NCI-H1048 (cell line): ENCODE data around the gene TCERG1L.
"Not testable (repeated sequence)": the region's sequence is repeated elsewhere in the genome, so short reads cannot be mapped to it uniquely, and the experiment has no call there.

Source experiments
- DNase-seq: peaks from one replicate; lab custom pipeline; 2025; lab: John Stamatoyannopoulos, UW

Gene TCERG1L

DNA sequence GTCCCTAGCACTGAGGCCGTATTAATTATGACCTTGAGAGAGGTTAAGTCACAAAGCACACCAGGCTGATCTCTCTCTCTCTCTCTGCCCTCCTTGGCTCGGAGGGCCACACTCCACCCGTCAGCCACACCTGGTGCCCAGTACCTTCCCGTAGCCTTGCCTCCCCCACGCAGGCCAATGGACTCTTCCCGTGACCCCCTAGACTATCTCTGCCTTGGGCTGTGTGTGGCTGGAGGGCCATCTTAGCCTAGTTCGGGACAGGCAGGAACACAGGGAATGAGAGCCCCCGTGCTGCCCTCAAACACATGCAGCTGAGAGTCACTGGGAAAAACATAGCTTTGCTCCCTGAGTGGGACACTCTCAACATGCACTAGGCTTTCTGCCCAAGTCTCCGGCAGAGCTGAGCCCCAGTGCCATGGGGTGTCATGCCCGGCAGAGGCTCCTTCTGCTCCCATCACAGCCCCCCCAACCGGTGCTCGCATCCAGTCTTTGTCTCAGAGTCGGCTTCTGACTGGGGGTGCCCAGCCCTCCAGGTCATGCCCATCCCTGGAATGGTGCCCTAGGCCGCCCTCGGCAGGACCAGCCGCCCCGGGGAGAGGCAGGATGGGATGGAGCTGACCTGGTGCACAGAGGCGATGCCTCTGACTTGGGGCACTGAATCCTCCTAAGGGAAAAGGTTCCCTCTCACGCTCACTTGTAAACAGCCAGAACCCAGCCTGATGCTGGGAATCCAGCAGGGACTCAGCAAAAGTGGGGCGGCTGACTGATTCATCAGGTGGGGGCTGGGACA, 63.0 kb downstream of the TCERG1L start:
- no peak for DNase-seq

DNA sequence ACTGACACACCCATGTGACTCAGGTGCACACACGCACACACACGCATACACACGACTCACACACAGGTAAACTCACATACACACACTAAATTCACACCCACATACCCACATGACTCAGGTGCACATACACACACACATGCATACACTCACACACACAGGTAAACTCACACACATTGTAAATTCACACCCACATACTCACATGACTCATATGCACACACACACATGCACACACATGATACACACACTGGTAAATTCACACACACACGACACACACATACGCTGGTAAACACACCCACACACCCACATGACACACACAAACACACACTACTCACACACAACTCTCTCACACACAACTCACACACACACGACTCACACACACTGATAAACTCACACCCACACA, 63.6 kb downstream of the TCERG1L start:
- DNase-seq = no peak

DNA sequence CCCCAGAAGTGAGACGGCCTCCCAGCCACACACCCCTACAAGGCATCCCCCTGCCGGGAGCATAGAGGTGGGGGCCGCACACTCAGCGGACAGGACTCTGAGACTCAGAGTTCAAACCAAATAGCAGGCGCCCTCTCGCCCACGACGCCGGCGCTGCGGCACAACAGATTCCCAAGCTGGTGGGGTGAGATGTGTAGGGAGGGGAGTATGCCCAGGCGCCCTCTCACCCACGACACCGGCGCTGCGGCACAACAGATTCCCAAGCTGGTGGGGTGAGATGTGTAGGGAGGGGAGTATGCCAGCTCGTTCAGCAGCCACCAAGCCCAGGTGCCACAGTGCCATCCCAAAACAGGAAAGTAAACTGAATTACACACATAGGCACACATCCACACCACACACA, 64.7 kb downstream of the TCERG1L start:
- DNase-seq = no peak

DNA sequence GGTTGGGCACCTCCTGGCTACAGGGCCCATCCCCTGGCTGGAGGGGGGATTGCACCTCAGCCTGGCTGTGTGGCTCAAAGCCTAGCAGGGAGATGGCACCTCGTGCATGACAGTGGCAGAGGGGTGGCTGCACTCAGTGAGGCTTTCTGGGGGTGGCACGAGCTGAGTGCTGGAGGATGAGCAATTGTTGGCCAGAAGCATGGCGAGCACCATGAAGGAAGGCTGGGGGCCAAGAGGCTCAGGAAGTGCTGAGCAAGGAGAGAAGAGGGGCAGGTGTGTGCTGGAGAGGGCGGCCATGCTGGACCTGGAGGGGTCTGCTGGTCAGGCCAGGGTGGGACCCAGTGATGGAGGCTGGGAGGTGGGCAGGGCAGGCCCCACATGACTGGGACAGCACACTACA, 65.4 kb downstream of the TCERG1L start:
- no peak for DNase-seq

DNA sequence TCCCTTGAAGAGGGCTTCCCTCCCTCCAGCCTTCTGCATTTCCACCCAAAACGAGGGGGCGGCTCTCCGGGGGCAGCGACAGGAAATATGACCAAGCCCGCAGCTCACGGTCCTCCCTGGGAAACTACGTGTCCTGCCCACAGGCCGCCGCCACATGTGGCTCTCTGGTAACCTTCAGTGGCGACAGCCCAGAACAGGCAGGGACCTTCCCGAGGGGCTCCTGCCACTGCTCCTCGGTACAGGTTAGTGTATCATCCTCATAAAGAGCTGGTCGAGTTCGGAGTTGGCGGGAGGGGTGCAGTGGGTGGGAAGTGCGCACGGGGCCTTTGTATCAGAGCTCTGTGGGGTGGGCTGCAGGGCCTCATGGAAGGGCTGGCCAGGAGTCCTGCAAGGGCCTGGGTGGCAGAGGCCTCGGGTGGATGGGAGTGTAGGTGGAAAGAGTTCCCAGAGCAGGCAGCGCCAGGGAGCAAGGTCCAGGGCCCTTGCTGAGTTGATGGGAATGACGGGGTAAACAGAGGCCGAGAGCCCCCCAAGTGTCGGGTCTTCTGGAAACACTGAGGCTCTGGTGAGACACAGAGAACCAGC, 66.0 kb downstream of the TCERG1L start:
- no peak for DNase-seq

DNA sequence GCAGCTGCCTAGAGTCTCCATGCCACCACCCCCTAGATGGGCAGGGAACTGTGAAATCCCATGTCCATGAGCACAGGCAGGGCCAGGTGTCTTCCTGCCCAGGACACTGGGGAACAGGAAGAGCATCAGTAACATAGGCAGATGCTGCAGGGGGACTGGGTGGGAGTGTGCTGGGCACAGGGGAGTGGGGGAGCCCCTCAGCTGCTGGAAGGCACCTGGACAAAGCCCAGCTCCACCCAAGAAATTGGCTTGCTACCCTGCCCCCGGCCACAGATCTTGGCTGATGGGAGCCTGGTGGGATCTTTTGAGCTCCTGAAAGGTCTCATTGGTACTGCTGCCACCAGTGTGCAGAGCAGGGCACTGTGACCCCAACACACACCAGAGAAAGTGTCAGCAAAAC, 66.7 kb downstream of the TCERG1L start:
- no peak for DNase-seq

DNA sequence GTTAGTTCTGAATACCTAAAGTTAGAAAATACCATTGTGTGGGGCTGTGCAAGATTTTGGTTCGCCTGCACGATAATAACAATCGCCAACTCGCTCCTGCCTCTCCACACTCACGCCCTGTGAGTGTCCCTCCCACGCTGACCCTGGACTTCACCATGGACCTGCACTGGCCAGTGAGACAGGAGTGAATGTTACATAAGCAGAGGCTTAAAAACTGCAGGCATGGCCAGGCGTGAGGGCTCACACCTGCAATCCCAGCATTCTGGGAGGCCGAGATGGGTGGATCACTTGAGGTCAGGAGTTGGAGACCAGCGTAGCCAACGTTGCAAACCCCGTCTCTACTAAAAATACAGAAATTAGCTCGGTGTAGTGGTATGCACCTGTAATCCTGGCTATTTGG, 68.4 kb downstream of the TCERG1L start:
- no peak for DNase-seq

DNA sequence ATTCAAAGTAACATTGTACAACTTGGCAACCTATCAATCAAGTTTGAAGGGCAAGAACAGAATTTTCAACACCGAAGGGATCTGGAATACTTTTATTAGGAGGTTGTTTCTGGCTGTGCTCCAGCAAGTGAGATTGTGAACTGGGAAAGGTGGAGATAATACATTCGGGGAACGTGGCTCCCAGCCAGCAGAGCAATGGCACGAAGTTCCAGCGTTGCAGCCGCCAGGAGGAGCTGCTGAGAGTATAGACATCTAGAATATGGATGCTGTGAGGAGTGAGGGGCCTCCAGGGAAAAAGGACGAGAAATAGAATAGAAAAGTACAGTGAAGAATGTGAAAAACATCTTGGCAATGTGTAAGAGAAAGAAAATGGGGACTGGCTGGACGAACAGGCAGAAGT, 69.5 kb downstream of the TCERG1L start:
- peak; percentile 2 for DNase-seq

DNA sequence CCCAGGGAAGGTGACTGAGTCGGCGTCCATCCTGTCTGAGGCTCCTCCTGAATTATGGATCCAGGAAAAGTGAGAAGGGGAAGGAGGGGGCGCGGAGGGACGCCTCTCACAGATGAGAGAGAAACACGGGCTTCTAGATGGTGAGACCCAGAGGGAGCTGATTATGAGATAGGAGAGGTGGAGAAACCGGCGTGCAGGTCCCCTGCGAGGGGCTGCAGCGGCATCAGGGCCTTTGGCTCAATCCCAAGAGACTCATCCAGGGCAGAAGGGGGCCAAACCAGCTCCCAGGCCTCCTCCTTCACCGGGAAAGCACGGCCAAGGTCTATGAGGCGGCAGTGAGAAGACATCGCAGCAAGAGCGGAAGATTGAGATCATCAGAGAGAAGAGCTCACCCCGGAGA, 70.8 kb downstream of the TCERG1L start:
- DNase-seq = no peak

DNA sequence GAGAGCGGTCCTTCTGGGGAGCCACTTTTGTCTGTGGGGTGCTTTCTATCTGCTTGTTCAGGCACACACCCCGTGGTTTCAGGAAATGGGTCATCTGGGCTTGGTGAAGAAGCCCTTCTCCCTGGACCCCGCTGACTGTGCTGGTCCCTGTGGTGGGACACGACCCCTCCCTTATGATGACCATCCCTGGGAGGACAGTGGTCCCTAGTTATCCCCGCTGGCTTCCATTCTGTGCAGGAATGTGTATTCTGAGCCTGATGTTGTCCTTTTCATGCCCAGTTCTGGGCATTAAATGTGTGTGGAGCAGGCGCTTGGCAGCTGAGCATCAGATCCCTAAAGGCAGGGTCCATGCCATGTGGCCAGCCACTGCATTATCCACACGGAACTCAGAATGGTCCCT, 71.6 kb downstream of the TCERG1L start:
- no peak for DNase-seq

DNA sequence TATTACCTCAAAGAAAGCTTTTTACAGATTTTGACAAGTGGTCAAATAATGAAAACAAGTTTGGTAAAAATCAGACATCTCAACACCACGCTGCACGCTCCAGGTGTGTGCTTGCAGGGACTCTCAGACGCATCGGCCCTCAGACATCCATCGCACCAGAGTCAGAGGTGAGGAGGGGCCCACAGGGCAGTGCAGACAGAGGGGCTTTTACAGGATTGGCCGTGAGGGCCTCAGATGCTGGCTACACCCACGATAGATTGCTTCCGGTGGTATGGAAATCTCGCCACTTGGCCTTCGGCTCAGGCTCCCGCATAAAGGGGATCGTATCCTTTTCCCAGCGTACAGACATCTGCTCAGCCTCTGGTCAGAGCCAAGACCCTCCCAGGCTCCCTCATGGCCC, 72.1 kb downstream of the TCERG1L start:
- no peak for DNase-seq

DNA sequence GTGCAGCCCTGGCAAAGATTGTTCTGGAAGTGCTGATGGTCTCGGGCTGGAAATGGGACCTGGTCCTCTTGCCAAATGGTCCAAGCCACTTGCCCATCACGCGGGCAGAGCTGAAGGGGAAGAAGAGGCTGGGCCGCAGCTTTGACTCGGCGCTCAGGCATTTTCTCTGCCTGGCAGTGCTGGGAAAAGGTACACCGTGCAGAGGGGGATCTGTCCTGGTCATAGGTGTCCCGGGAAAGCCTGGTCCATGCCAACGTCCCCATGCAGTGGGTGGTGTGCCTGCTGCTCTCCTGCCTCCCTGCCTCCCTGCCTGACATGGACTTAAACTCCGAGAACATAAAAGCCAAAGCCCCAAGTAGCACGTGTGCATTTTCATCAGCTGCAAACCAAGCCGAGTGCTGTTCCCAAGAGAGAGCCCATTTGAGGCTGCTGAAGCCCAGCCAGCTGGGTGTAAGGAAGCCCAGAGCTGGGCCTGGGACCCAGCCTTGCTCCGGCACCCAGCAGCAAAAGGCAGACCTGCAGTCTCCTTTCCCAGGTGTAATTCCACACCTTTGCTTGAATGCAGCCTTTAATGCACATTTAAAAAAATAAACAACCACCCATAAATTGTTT, 72.7 kb downstream of the TCERG1L start:
- DNase-seq = no peak

DNA sequence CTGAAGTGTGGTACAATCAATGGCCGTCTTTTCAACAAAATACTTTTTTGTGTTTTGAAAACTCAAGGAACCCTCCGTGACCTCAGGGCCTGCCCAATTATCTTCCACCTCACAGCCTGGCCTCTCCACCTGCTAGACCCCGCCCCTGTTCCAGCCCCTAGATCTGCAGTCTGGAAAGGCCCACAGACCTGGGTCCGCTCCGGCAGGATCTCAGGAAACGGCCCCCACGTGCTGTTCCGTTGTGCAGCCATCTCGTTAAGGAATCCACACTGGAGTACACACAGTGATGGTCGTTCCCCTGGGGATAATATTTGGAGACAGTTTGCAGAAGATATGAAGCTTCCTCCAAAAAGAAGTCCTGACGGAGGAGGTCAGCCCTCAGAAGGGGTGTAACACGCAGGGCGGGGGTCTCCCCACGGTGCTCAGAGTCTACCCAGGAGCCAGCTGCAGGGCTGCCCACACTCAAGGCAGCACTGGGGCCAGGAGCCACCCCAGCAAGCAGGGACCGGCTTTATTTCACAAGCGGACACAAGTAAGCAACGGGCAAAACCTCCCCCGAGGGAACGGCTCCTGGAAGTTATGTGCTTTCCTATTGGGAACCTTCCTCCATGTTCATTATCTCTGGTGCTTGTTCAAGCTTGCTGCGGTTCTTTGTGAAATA, 73.4 kb downstream of the TCERG1L start:
- no peak for DNase-seq

DNA sequence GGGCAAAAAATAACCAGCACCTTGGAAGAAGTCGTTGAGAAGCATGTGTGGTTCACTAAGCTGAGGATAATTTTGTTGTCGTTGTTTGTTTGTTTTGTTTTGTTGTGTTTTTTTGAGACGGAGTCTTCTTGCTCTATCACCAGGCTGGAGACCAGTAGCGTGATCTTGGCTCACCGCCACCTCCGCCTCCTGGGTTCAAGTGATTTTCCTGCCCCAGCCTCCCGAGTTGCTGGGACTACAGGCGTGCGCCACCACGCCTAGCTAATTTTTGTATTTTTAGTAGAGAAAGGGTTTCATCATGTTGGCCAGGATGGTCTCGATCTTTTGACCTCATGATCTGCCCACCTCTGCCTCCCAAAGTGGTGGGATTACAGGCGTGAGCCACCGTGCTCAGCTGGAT, 76.9 kb downstream of the TCERG1L start:
- not testable (repeated sequence) for DNase-seq

DNA sequence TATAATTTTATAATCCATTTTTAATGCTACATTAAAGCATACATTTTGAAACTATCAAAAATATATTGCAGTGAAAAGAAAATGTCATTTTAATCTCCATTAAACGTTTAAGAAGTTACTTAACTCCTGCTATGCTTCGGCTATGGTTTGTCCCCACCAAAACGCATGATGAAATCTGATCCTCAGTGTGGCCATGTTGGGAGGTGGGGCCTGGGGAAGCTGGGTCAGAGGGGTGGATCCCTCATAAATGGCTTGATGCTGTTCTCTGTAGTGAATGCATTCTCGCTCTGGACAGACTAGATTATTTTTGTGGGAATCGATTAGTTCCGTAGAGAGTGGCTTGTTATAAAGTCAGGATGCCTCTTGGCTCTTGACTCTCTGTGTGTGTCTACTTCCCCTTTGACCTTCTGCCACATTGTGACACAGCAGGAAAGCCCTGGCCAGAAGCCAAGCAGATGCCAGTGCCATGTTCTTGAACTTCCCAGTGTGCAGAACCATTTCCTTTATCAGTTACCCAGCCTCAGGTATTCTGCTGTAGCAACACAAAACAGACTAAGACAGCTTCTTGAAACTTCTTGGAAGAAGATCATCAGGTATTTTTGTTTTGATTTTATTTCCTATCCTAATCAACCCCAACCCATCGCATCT, 77.8 kb downstream of the TCERG1L start:
- DNase-seq = no peak

DNA sequence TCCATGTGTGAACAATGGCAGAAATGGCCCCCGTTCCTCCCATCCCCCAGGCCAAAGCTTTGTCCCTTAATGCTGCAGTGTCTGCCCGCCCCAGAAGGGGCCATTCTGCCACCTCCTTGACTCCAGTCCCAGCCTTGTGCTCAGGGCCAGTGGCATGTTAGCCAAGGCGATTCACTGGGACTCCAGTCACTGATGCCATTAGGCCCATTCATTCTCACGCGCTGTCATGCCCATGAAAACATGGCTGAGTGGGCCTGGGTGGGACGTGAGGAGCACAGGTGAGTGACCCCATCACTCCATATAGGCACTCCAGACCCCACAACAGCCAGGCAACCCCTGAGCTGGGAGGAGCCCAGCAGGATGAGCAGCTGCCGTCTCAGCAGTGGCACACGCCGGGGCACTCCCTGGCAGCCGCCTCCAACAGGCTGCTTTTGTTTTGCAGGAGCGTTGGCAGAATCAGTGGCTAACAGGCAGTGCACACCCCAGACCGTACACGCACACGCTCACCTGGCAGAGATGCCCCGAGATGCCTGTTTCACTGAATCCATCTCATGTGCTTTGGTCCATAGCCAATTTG, 79.5 kb downstream of the TCERG1L start:
- no peak for DNase-seq

DNA sequence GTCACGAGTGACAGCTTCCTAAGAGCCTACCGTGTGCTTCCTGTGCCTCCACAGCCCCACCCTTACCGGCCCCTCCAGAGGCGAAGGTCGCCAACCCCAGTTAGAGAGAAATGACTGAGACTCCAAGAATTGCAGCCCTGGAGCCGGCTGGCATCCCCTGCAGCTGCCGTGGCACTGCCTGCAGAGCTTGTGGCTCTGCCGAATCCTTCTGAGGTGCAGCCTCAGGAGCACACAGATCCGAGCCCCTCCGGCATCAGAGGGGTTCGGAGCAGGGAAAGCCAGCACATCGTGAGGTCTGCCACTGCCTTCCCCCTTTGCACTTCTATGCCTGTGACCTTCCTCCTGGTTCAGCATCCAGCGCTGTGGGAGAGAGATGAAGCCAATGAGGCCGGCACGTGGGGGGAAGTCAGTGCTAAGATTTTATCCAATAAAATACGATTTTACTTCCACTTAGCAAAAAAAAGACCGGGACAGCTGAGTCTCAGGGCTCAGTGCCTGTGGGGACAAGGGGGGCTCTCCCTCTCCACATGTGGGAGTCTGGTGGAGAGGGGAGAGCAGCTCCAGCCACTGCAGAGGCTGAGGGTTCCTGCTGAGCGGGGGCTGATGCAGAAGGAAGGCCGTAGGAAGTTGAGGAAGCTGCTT, 80.1 kb downstream of the TCERG1L start:
- DNase-seq = no peak

DNA sequence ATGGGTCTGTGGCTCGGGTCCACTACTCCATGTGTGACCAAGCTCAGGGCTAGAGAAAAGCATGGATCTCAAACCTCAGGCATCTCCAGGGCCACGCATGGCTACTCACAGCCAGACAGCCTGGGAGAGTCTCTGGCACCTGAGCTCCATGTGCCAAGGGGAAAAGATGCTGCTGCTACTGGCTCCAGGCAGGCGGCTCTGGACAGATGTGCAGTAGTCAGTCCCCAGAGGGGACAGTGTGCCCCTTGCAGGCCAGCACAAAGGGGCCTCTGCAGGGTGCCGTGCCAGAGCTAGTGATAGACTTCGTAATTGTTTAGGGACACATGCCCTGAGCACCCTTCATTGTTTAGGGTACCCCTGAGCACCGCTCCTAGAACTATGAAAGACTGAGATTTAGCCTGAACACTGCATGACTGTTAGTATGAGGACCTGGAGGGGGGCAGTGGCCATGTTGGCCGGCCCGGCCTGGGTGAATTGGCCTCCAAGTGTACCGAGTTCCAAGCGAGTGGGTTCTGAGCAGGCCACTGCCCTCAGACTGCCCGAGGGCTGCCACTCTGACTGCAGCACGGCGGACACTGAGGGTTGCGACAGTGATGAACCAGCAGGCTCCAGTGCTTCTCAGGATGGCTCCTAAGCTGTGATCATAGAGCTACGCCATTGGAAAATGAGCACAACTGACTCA, 80.7 kb downstream of the TCERG1L start:
- no peak for DNase-seq

DNA sequence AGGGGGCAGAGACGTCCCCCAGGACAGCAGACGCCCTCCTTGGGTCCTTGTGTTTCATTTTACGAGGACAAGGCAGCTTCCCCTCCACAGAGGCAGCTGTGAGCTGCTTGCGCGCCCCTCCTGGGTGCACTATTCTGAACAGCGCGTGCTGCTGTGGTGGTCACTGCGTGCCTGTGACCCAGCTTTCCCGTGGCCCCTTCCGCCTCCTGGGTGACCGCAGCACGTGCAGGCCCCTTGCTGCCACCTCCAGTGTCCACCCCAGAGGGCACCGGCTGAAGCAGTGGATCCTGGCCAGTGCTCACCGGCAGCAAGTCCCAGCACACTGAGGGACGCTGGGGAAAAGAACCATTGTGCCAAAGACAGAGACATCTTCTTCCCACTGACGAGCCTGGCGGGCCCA, 81.4 kb downstream of the TCERG1L start:
- no peak for DNase-seq

DNA sequence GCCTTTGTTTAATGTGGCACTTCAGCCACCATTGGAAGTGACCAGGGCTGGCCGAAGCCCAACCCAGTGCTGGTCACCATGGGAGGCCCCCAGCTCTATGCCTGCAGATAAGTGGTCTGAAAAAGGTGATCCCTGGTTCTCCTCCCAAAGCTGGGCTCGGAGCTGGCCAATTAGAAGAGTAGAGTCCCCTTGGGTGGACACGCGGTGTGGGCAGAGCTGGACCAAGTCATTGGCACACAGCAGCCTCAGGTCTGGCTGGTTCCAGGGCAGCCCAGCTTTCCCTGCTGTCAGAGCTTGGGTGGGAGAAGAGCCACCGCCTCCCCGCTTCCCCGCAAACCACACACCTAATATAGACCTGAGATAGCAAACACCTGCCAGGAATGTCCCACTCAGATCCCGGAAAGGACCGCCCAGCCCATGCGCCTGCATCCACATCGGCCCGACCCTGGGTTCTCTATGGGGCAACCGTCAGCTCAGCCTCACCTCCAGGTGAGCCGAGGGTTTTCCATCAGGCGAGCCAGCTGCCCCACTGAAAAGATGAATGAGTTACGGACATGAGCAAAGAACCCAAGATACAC, 84.3 kb downstream of the TCERG1L start:
- DNase-seq = no peak
